Tibial artery (tissue), 4 donors: ENCODE data around the gene MYO9B.

ENCODE experiments used
- DNase-seq, 2 donors: peaks; one replicate each; pipeline ENCODE4 v3.0.0-alpha.2; 2019
- H3K27ac ChIP-seq, 2 donors: fragments of 200-600 bp; sonication (generic) in 1 of 2; 1 replicate in 1 of 2; 2 replicates in 1 of 2; pipeline ENCODE4 v1.5.1; 2018 to 2019; ENCODE audit warnings: mild to moderate bottlenecking in 1 of 2
- H3K27me3 ChIP-seq, 2 donors: fragments of 200-600 bp; sonication (generic) in 1 of 2; one replicate each; pipeline versions ENCODE4 v1.5.1 to v1.6.0; 2016 to 2019
- H3K36me3 ChIP-seq, 3 donors: fragments of 200-600 bp; sonication (generic) in 2 of 3; one replicate each; pipeline ENCODE4 v1.5.1; 2016 to 2019; ENCODE audit warnings: mild to moderate bottlenecking in 2 of 3
- H3K4me1 ChIP-seq, 4 donors: fragments of 200-600 bp; sonication (generic) in 2 of 4; 1 replicate in 3 of 4; 2 replicates in 1 of 4; pipeline ENCODE4 v1.5.1; 2016 to 2019
- H3K4me3 ChIP-seq, 2 donors: fragments of 200-600 bp; sonication (generic) in 1 of 2; 1 replicate in 1 of 2; 2 replicates in 1 of 2; pipeline ENCODE4 v1.5.1; 2018 to 2019; ENCODE audit warnings: mild to moderate bottlenecking in 2 of 2
- H3K9me3 ChIP-seq, 3 donors: fragments of 200-600 bp; sonication (generic) in 1 of 3; one replicate each; pipeline ENCODE4 v1.5.1; 2016 to 2019
- CTCF ChIP-seq, 2 experiments: fragments of 200-600 bp in 1 of 2; fragments of 450-650 bp in 1 of 2; IDR thresholded peaks; one replicate each; pipeline ENCODE4 v1.5.1; 2017 to 2019; ENCODE audit warnings: antibody characterized with exemption in 2 of 2, mild to moderate bottlenecking in 1 of 2, moderate library complexity in 1 of 2
- intact Hi-C: fragments of 100-400 bp; cut with DNase I; formaldehyde crosslinking; loops from one replicate; pipeline ENCODE4 v1.15.0; 2023; ENCODE audit warnings: low total_unique reads

Gene MYO9B

DNA sequence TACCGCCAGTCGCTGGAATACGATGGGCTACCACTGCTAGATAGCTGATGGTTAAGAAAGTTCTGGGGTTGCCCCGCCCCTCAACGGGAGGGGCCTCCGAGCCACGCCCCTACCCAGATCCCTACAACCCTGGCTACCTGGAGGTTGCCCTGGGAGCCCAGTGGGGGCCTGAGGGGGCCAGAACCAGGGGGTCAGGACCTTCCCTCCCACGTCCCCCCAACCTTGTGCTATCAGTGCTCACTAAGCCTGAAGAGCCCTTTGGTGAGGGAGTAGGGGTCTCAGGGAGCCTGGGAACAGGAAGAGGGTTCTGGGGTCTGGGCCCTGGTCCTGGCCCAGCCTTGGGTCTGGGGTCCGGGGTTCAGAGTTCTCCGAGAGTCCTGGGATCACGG lies 159.3 kb downstream of the MYO9B start:
- intact Hi-C loops: loop anchor here (10.0 kb wide), 2 partner anchors 160 to 620 kb away; partner anchors contain the start of genes HAUS8, MYO9B and RPL18A
- Histone ChIP-seq H3K36me3 (peaks cover 0 to 68% (median 27%) of the 10 kb centered on the region in 3 donors), H3K27ac (peak overlapping the region; percentile 63 to 82), H3K27me3 (no peaks in the 10 kb centered on the region), H3K9me3 (no peaks in the 10 kb centered on the region), H3K4me3 (peak overlapping the region; percentile 48 to 70), H3K4me1 (peaks cover 0 to 24% (median 21%) of the 10 kb centered on the region in 4 donors)
- no peak for TF ChIP-seq CTCF (IDR thresholded peaks at IDR 0.05)
- DNase-seq: no peak

DNA sequence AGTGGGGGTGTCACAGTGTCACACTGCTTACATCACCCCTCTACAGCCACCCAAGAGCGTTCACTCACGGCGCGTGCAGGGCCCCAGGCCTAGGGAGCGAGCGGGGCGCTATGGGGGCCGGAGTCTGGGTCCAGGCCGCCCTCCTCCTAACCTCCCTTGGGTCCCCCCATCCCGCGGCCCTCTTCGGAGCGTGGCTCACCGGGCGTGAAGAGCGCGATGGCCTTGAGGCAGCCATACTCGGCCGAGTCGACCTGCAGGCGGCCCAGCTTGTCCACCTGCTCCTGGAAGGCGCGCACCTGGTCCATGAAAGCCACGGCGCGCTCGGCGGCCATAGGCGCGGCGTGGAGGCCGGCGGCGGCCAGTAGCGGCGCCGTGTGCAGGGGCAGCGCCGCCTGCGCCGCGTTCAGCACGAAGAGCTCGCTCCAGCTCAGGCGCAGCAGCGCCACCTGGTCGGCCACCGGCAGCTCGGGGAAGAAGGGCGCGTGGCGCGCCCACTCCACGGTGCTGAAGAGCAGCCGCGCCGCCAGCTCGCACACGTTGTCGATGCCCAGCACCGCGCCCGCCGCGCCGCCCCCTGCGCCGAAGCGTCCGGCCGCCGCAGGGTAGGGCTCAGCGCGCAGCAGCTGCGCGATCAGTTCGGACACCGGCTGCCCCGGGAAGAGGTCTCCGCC lies 159.9 kb downstream of the MYO9B start:
- Histone ChIP-seq H3K9me3 (no peaks in the 10 kb centered on the region), H3K27me3 (no peaks in the 10 kb centered on the region), H3K36me3 (peaks cover 0 to 68% (median 27%) of the 10 kb centered on the region in 3 donors), H3K4me1 (peaks cover 0 to 25% (median 21%) of the 10 kb centered on the region in 4 donors), H3K27ac (peak overlapping the region; percentile 63 to 82), H3K4me3 (peak overlapping the region; percentile 48 to 70)
- intact Hi-C loops: loop anchor here (10.0 kb wide), 2 partner anchors 161 to 619 kb away; partner anchors contain the start of genes HAUS8, MYO9B and RPL18A
- peak; percentile 35 to 46 for TF ChIP-seq CTCF (IDR thresholded peaks at IDR 0.05)
- peak; percentile 60 to 83 for DNase-seq

DNA sequence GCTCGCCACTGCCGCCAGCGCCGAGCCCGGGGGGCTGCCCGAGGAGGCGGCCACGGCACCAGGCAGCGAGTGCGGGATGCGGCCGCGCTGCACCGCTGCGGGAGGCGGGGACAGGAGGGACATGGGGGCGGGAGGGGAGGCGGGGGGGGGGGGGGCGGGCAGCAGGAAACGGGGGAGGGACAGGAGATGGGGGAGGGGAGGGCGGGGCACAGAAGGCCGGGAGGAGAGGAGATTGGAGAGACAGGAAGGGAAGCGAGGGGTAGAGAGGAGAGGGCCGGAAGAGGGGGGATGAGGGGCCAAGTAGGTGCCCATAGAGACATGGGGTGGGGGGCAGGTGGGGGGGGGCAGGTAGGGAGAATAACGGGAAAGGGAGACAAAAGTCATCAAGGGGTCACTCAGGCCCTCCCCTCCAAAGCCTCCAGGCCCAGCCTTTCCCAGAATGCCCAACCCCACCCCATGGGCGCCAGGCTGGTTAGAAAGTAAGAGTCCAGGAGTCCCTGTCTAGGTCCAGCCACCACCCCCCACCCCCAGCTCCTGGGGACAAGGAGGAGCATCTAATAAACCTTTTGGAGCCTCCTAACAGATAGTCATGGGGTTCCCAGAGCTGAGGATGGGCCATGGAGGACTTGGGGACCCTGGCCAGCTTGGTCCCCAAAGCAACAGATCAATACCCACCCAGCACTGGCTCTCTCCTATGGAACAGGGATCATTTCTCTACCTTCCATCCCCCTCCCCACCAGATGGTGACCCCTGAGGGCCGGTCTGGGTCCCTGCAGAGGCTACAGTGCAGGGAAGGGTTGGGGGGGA lies 160.6 kb downstream of the MYO9B start:
- Histone ChIP-seq H3K4me1 (peaks cover 0 to 32% (median 21%) of the 10 kb centered on the region in 4 donors), H3K9me3 (no peaks in the 10 kb centered on the region), H3K27me3 (no peaks in the 10 kb centered on the region), H3K4me3 (peak overlapping the region; percentile 48 to 70), H3K36me3 (peaks cover 0 to 69% (median 23%) of the 10 kb centered on the region in 3 donors), H3K27ac (peak overlapping the region; percentile 63 to 82)
- intact Hi-C loops: loop anchor here (10.0 kb wide), 2 partner anchors 161 to 619 kb away; partner anchors contain the start of genes HAUS8, MYO9B and RPL18A
- TF ChIP-seq CTCF (IDR thresholded peaks at IDR 0.05): no peak
- no peak for DNase-seq

DNA sequence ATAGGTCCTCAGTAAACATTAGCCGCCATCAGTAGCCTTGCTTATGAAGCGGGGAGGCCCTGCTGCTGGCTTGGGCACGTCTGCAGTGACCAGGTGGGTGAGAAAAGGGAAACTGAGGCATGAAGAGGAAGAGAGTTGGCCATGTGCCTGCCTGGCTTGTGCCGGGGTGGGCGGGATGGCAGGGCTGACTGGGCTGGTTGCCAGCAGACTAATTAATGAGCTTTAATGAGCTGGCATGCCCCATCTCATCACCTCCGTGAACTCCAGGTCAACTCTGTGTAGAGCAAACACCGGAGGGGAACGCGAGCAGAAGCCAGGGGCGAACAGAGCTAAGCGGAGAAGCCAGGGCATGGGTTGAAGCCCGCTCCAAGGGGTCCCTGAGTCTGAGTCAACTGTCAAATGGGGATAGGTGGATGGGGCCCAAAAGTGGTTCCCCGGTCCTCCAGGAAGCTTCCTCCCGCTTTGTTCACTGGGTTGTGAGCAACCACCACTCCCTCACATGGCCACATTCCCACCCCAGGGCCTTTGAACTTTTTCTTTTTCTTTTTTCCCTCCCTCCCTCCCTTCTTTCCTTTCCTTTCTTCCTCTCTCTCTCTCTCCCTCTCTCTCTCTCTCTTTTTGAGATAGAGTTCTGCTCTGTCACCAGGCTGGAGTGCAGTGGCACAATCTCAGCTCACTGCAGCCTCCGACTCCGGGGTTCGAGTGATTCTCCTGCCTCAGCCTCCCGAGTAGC lies 161.4 kb downstream of the MYO9B start:
- H3K27ac ChIP-seq: peak overlapping the region in 1 of 2 donors; percentile 82
- intact Hi-C loops: loop anchor here (10.0 kb wide), 2 partner anchors 162 to 618 kb away; partner anchors contain the start of genes HAUS8, MYO9B and RPL18A
- TF ChIP-seq CTCF (IDR thresholded peaks at IDR 0.05): no peak
- no peaks in the 10 kb centered on the region for H3K9me3 ChIP-seq
- H3K36me3 ChIP-seq: peaks cover 0 to 61% (median 18%) of the 10 kb centered on the region in 3 donors
- peaks cover 0 to 40% (median 29%) of the 10 kb centered on the region in 4 donors for H3K4me1 ChIP-seq
- no peak overlapping the region for H3K4me3 ChIP-seq
- no peak for DNase-seq
- H3K27me3 ChIP-seq: no peaks in the 10 kb centered on the region
